GM19043 (cell line): ENCODE data around the gene UTS2R.

Experiments
- ATAC-seq: cut with Tn5 transposase; IDR thresholded peaks from one replicate; pipeline ENCODE4 v1.9.1; 2021; ENCODE audit warnings: low read depth; ENCODE audit not compliant: unreplicated experiment

UTS2R gene

DNA sequence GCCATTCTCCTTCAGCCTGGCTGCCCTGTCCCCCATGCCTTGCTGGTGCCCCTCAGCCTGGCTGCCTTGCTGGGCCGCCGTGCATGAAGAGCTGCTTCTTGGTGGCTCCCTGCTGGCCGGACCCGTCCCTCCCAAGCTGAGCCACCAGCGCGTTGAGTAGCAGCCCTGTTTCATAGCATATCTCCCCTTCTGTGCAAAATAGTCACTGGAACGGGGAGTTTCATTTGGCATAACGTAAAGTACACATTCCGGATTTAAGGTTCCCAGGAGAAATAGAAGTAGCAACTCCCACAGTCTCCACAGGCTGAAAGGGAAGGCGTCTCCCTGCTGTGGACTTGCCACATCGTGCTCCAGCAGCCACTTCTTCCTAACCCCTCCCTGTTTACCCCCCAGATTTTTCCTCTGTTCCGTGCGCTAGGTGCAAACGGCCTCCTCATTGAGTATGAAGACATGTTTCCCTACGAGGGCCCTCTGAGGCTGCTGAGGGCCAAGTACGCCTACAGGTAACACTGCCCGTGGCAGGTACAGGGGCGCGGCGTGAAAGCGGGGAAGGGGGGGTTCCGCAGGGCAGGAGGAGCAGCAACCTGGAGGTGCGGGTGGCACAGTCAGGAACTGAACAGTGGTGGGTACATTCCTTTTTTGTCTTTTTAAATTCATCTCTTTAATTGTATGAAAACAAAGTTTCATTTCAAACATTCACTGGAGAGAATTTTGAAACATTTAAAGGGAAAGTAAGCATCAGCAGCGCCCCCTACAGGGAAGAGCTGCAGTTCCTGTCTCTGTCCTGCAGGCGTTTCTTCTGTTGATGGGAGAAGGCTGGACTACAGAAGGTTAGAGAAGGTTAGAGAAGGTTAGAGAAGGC, 52.7 kb downstream of the UTS2R start:
- ATAC-seq: no peak

DNA sequence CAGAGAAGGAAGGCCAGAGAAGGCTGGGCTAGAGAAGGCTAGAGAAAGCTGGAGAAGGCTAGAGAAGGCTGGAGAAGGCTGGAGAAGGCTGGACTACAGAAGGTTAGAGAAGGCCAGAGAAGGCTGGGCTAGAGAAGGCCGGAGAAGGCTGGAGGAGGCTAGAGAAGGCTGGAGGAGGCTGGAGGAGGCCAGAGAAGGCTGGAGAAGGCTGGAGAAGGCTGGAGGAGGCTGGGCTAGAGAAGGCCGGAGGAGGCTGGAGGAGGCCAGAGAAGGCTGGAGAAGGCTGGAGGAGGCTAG, 53.2 kb downstream of the UTS2R start:
- no peak for ATAC-seq
